ENCODE measurements around the gene SDC4.
"Not testable (repeated sequence)": the region's sequence is repeated elsewhere in the genome, so short reads cannot be mapped to it uniquely, and the experiment has no call there.

- TF ChIP-seq, protein P1, sequence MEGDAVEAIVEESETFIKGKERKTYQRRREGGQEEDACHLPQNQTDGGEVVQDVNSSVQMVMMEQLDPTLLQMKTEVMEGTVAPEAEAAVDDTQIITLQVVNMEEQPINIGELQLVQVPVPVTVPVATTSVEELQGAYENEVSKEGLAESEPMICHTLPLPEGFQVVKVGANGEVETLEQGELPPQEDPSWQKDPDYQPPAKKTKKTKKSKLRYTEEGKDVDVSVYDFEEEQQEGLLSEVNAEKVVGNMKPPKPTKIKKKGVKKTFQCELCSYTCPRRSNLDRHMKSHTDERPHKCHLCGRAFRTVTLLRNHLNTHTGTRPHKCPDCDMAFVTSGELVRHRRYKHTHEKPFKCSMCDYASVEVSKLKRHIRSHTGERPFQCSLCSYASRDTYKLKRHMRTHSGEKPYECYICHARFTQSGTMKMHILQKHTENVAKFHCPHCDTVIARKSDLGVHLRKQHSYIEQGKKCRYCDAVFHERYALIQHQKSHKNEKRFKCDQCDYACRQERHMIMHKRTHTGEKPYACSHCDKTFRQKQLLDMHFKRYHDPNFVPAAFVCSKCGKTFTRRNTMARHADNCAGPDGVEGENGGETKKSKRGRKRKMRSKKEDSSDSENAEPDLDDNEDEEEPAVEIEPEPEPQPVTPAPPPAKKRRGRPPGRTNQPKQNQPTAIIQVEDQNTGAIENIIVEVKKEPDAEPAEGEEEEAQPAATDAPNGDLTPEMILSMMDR (IDR thresholded peaks at IDR 0.05; ENCODE audit: low read length) = not testable (repeated sequence)
- not testable (repeated sequence) for TF ChIP-seq EZH2phosphoT487 (IDR thresholded peaks at IDR 0.05; ENCODE audit: low read length); EZH2 (optimal IDR thresholded peaks at IDR 0.05; ENCODE audit: low read depth, low read length)
Measured at GRCh38 chr20:45350795-45351194, 2.6 kb upstream of the SDC4 start.
